ENCODE measurements around the gene CASK.
A peak's percentile ranks its signal among the peaks of the same experiment; 100 is the strongest.

The CASK gene

DNA sequence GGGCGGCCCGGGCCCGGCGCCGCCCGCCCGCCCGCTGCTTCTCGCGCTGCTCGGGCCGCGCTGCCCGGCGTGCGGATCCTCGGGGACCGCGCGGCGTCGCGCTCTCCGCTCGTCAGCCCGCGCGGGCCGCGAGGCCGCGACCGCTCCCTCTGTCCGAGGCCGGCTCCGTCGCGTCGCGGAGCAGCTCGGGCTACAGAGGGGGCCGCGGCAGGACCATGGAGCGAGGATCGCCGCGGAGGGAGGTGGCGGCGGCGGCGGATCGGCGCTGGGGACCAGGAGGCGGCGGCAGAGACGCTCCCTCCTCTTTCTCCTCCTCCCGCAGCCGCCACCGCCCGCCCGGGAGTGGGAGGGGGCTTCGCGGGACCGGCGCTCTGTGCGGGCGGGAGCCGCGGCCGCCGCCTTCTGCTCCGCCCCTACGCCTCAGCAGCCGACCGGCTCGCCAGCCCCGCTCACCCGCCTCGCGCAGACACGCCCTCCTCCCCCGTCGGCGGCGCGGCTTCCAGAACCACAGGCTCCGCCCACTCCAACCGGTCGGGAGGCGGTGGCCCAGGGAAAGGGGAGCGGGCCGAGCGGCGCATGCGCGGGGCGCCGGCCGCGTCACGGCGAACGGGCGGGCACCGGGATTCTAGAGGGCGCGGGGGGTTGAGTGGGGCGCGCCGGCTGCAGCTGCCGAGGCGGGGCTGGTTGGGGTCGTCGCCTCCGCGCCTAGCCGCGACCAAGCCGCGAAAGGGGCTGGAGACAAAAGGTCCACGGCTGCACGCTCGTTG lies at the start of gene CASK:
Gene CASK (minus strand): TSS at position 344 of the 767 bp plus-strand sequence. CDS start 566 bp downstream, outside the sequence.
- H3K36me3 Mint-ChIP-seq, result peaks cover 12% of the 10 kb centered on the region
- peaks cover 11% of the 10 kb centered on the region for H3K4me1 Mint-ChIP-seq
- no peaks in the 10 kb centered on the region for H3K9me3 Mint-ChIP-seq
- peak within 1 kb of the TSS; percentile 92 for H3K4me3 Mint-ChIP-seq
- DNase-seq (ENCODE audit: low spot score in 2 of 2) (peak; percentile 76 to 91), ATAC-seq (peak; percentile 83)
- H3K27ac Mint-ChIP-seq, result peak within 1 kb of the TSS; percentile 91

- Mint-ChIP-seq H3K27ac (no peak overlapping the region), H3K4me3 (no peak overlapping the region), H3K9me3 (peaks cover 4% of the 10 kb centered on the region), H3K36me3 (no peaks in the 10 kb centered on the region), H3K4me1 (no peaks in the 10 kb centered on the region)
- no peak for DNase-seq (ENCODE audit: low spot score in 2 of 2)
- ATAC-seq, result no peak
Measured at GRCh38 chrX:41971346-41971745, 48.0 kb upstream of the CASK start.

DNA sequence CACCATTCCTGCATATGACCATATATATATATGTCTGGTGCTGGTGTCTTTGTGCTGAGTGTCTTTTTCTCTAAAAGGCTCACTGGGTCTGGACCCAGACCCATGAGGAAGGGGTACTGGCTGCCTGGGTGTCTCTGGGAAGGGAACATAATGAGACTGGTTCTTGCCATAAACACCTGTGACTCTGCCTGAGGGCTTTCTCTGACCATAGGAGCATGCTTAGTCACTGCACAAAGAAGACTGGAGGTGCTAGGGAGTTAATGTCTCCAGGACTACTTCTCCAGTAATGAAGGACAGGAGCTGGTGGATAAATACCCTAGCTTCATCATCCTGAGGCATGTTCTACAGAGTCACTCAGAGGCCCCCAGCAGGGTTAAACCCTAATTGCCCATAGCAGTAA lies 47.1 kb upstream of the CASK start:
- no peaks in the 10 kb centered on the region for H3K36me3 Mint-ChIP-seq

GRCh38 chrX:41963348-41963747 lies 40.0 kb upstream of the CASK start:
- Mint-ChIP-seq H3K4me3 (no peak overlapping the region), H3K4me1 (no peaks in the 10 kb centered on the region), H3K36me3 (no peaks in the 10 kb centered on the region), H3K27ac (no peak overlapping the region), H3K9me3 (no peaks in the 10 kb centered on the region)
- no peak for ATAC-seq
- no peak for DNase-seq (ENCODE audit: low spot score in 2 of 2)

More for the DNA sequence above, 47.1 kb upstream of the CASK start:
- DNase-seq (ENCODE audit: low spot score in 2 of 2) (no peak), ATAC-seq (no peak)
- no peak overlapping the region for H3K4me3 Mint-ChIP-seq
- H3K4me1 Mint-ChIP-seq, result no peaks in the 10 kb centered on the region
- H3K27ac Mint-ChIP-seq, result no peak overlapping the region
- peaks cover 4% of the 10 kb centered on the region for H3K9me3 Mint-ChIP-seq

DNA sequence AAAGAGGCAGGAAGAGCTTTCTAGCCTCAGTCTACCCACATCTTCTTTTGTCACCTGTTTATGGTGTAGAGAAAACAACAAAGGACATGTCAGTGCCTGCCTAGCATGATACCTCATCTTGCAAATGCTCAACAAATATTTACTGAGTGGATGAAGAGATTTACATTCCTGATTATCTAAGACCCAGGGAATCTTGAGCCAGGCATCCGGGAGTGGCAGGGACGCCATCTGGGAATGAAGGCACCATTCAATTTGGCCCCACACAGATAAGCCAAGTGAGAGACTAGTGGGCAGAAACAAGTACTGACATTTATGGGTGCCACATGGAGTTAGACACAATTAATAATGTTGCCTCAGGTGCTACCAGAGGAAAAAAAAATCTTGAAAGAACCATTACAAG lies 36.8 kb upstream of the CASK start:
- DNase-seq (ENCODE audit: low spot score in 2 of 2), result no peak
- no peak for ATAC-seq
- no peak overlapping the region for H3K27ac Mint-ChIP-seq
- no peaks in the 10 kb centered on the region for H3K36me3 Mint-ChIP-seq
- no peaks in the 10 kb centered on the region for H3K9me3 Mint-ChIP-seq
- no peak overlapping the region for H3K4me3 Mint-ChIP-seq
- no peaks in the 10 kb centered on the region for H3K4me1 Mint-ChIP-seq

DNA sequence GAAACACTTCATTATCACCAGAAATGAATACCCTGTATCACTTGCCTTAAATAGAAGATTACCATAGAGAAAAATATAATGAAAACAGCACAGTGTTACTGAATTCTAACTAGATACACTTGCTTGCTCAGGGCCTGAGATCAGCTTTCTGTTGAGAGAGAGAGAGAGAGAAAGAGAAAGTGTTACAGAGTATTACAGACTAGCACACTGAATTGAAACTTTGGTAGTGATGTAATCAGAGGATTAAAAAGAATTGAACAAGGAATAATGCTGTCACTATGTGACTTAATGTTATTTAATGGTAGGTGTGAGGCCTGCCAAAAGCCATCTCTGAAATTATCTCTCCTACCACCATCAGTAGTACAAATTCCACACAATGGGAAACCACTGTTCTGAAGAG lies 35.5 kb upstream of the CASK start:
- ATAC-seq (peak; percentile 60), DNase-seq (ENCODE audit: low spot score in 2 of 2) (no peak)
- Mint-ChIP-seq H3K36me3 (no peaks in the 10 kb centered on the region), H3K4me3 (no peak overlapping the region), H3K9me3 (no peaks in the 10 kb centered on the region), H3K27ac (peak overlapping the region; percentile 37), H3K4me1 (no peaks in the 10 kb centered on the region)

GRCh38 chrX:41956027-41956426 lies 32.7 kb upstream of the CASK start:
- Mint-ChIP-seq H3K36me3 (no peaks in the 10 kb centered on the region), H3K27ac (no peak overlapping the region), H3K4me1 (no peaks in the 10 kb centered on the region), H3K4me3 (no peak overlapping the region), H3K9me3 (no peaks in the 10 kb centered on the region)
- DNase-seq (ENCODE audit: low spot score in 2 of 2) (no peak), ATAC-seq (no peak)

DNA sequence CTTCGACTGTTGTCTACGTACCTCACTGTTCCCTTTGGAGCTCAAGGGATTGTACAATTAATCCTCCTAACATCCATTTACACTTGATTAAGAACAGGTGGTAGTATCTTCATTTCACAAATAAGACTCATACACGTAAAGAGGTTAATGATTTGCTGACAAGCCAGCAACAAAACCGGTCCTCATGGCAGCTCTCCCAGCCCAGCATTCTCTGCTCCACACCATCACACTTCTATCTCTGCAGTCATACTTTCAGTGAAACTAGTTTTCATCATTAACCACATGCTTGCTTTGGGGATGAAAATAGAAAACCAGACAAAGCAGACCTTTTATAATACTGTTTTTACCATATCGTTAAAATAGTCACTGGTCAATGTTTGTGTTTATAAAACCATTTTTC lies 28.7 kb upstream of the CASK start:
- Mint-ChIP-seq H3K9me3 (no peaks in the 10 kb centered on the region), H3K4me1 (no peaks in the 10 kb centered on the region), H3K4me3 (no peak overlapping the region), H3K36me3 (no peaks in the 10 kb centered on the region), H3K27ac (no peak overlapping the region)
- ATAC-seq, result no peak
- DNase-seq (ENCODE audit: low spot score in 2 of 2), result no peak

DNA sequence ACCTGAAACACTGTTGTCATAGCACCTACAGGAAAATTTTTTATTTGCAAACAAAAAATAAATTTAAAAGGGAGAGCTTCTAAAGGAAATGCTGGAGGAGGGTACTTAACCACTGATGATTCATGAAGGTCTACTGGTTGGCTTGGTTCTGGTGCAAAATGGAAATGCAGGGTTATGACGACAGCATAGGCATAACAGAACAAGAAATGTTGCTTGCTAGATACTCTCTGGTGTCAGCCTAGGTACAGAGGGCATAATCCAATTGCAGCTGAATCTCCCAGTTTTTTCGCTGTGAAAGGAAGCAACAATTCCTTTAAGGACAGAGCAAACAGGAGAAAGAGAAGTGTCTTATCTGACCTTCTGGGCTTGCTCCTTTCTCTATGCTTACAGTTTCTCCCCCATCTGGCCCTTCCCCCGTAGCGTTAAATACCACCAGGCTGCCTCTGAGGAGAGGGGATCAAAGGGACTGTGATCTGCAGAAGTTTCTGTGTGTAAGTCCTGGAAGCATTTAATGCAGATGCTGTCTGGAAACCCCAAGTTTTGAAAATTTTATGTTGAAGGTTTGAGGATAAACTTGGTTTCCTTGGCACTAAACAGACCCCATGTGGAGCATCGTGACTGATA lies 23.7 kb upstream of the CASK start:
- ATAC-seq (peak; percentile 67), DNase-seq (ENCODE audit: low spot score in 2 of 2) (no peak)
- Mint-ChIP-seq H3K36me3 (no peaks in the 10 kb centered on the region), H3K4me3 (no peak overlapping the region), H3K9me3 (no peaks in the 10 kb centered on the region), H3K27ac (no peak overlapping the region), H3K4me1 (no peaks in the 10 kb centered on the region)

- Mint-ChIP-seq H3K27ac (no peak overlapping the region), H3K9me3 (no peaks in the 10 kb centered on the region), H3K4me3 (no peak overlapping the region), H3K4me1 (no peaks in the 10 kb centered on the region), H3K36me3 (no peaks in the 10 kb centered on the region)
- ATAC-seq, result no peak
- no peak for DNase-seq (ENCODE audit: low spot score in 2 of 2)
Measured at GRCh38 chrX:41946235-41946634, 22.9 kb upstream of the CASK start.

DNA sequence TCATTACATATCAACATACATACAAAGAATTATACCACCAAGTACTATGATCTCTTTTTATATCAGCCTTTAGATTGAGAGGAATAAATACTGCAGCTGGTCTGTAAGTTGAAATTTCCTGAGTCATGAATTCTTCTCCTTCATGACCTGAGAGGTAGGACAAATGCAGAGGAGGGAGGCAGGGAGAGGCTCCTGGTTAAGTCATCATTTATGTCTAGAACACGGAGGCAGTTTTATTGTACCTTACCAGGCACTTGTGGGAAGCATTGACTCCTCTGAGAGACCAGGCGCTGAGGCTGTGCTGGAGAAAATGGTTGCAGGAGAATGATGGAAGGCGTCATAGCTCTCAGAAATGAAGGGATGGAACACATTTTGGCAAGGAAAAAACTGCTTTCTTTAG lies 12.5 kb upstream of the CASK start:
- peaks cover 29% of the 10 kb centered on the region for H3K4me1 Mint-ChIP-seq
- H3K4me3 Mint-ChIP-seq, result no peak overlapping the region
- no peak for ATAC-seq
- no peaks in the 10 kb centered on the region for H3K9me3 Mint-ChIP-seq
- DNase-seq (ENCODE audit: low spot score in 2 of 2), result no peak
- no peak overlapping the region for H3K27ac Mint-ChIP-seq
- no peaks in the 10 kb centered on the region for H3K36me3 Mint-ChIP-seq

- H3K9me3 Mint-ChIP-seq, result no peaks in the 10 kb centered on the region
- DNase-seq (ENCODE audit: low spot score in 2 of 2) (no peak), ATAC-seq (peak; percentile 94)
- H3K27ac Mint-ChIP-seq, result no peak overlapping the region
- peak overlapping the region; percentile 50 for H3K4me3 Mint-ChIP-seq
- no peaks in the 10 kb centered on the region for H3K36me3 Mint-ChIP-seq
- peaks cover 28% of the 10 kb centered on the region for H3K4me1 Mint-ChIP-seq
Measured at GRCh38 chrX:41933546-41933945, 10.2 kb upstream of the CASK start.

DNA sequence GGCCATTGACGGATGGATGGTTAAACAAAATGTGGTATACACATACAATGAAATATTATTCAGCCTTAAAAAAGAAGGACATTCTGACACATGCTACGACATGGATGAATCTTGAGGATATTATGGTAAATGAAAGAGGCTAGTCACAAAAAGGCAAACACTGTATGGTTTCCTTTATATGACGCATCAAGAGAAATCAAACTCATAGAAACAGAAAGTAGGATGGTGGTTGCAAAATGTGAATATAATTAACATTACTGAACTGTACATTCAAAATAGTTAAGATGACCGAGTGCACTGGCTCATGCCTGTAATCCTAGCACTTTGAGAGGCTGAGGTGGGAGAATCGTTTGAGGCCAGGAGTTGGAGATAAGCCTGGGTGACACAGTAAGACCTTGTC lies 9.5 kb upstream of the CASK start:
- H3K4me1 Mint-ChIP-seq, result peaks cover 21% of the 10 kb centered on the region
- no peak for DNase-seq (ENCODE audit: low spot score in 2 of 2)
- H3K4me3 Mint-ChIP-seq, result peak overlapping the region; percentile 50
- peak overlapping the region; percentile 82 for H3K27ac Mint-ChIP-seq
- peak; percentile 89 for ATAC-seq
- H3K9me3 Mint-ChIP-seq, result no peaks in the 10 kb centered on the region
- H3K36me3 Mint-ChIP-seq, result no peaks in the 10 kb centered on the region

DNA sequence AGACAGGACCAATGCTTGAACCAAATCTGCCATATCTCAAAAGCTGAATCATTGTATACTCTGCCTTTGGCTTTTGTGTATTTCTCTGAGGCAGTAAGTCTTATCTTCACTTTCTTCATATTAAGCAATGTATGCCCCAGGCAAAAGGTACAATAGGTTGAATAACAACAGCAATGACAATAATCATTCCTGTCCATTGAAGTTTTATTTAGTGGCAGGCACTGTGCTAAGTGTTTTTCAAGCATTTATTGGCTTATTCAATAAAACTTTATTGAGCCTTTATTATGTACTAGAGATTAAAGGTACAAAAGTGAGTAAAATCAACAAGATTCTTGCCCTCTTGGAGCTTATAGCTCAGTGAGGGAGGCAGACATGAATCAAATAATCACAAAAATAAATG lies 8.2 kb upstream of the CASK start:
- Mint-ChIP-seq H3K4me3 (no peak overlapping the region), H3K27ac (no peak overlapping the region), H3K4me1 (peaks cover 12% of the 10 kb centered on the region), H3K9me3 (no peaks in the 10 kb centered on the region), H3K36me3 (no peaks in the 10 kb centered on the region)
- ATAC-seq (no peak), DNase-seq (ENCODE audit: low spot score in 2 of 2) (no peak)

GRCh38 chrX:41923978-41924683 lies 777 bp upstream of the CASK start:
- no peaks in the 10 kb centered on the region for H3K9me3 Mint-ChIP-seq
- H3K4me1 Mint-ChIP-seq, result peaks cover 8% of the 10 kb centered on the region
- ATAC-seq (no peak), DNase-seq (ENCODE audit: low spot score in 2 of 2) (no peak)
- H3K36me3 Mint-ChIP-seq, result peaks cover 12% of the 10 kb centered on the region
- H3K4me3 Mint-ChIP-seq, result peak overlapping the region; percentile 71
- peak overlapping the region; percentile 43 for H3K27ac Mint-ChIP-seq
